ENCODE measurements around the gene SPATC1L.
A peak's percentile ranks its signal among the peaks of the same experiment; 100 is the strongest.
"Not testable (repeated sequence)": the region's sequence is repeated elsewhere in the genome, so short reads cannot be mapped to it uniquely, and the experiment has no call there.

SPATC1L gene

GRCh38 chr21:46183910-46184624 lies at the start of gene SPATC1L:
SPATC1L (minus strand) TSS chr21:46184459; CDS start chr21:46182816, 1,643 bp downstream.
- DNase-seq: no peak

- DNase-seq: no peak
These were observed 45.6 kb upstream of the SPATC1L start for GRCh38 chr21:46229923-46230260.

- no peak for DNase-seq
These were observed 45.1 kb upstream of the SPATC1L start for GRCh38 chr21:46229133-46229922.

GRCh38 chr21:46228345-46229051 lies 44.2 kb upstream of the SPATC1L start, which contains the start of gene LSS:
LSS (minus strand) TSS chr21:46228774; CDS start chr21:46228745, 29 bp downstream.
- peak; percentile 66 for DNase-seq

- no peak for DNase-seq
These were observed 43.6 kb upstream of the SPATC1L start for GRCh38 chr21:46227811-46228344.

GRCh38 chr21:46226920-46227599 lies 42.8 kb upstream of the SPATC1L start:
- DNase-seq: no peak

- no peak for DNase-seq
These were observed 41.9 kb upstream of the SPATC1L start for GRCh38 chr21:46226146-46226545.

GRCh38 chr21:46223661-46224060 lies 39.4 kb upstream of the SPATC1L start:
- DNase-seq: not testable (repeated sequence)

GRCh38 chr21:46223217-46223616 lies 39.0 kb upstream of the SPATC1L start:
- DNase-seq: no peak

- no peak for DNase-seq
These were observed 38.3 kb upstream of the SPATC1L start for GRCh38 chr21:46222436-46223116.

GRCh38 chr21:46221664-46222435 lies 37.6 kb upstream of the SPATC1L start:
- no peak for DNase-seq

GRCh38 chr21:46220847-46221246 lies 36.6 kb upstream of the SPATC1L start:
- DNase-seq: no peak

GRCh38 chr21:46220275-46220810 lies 36.1 kb upstream of the SPATC1L start:
- DNase-seq: no peak

- no peak for DNase-seq
These were observed 35.5 kb upstream of the SPATC1L start for GRCh38 chr21:46219591-46220239.

- DNase-seq: no peak
These were observed 34.8 kb upstream of the SPATC1L start for GRCh38 chr21:46218906-46219590.

GRCh38 chr21:46217511-46218196 lies 33.4 kb upstream of the SPATC1L start:
- DNase-seq: no peak

- no peak for DNase-seq
These were observed 32.0 kb upstream of the SPATC1L start for GRCh38 chr21:46216132-46216747.

GRCh38 chr21:46215436-46216131 lies 31.3 kb upstream of the SPATC1L start:
- DNase-seq: no peak
